K562 (cell line): ENCODE results near the gene TPCN1. TPM values are rescaled to one million over a fixed set of nuclear protein-coding genes. Genes with fewer than 3 reads are reported as not detected.

Experiments
- EP300 ChIP-seq: IDR thresholded peaks from 2 replicates; pipeline ENCODE4 v1.6.1; 2012; ENCODE audit warnings: low read length, improper control_type of control experiment
- ESRRA ChIP-seq: fragments of 450-650 bp; IDR thresholded peaks from 2 replicates; pipeline ENCODE4 v1.6.1; 2014; ENCODE audit warnings: low read depth, mild to moderate bottlenecking, moderate library complexity, borderline replicate concordance
- ETS2 ChIP-seq: IDR thresholded peaks from 2 replicates; pipeline ENCODE4 v1.6.1; 2016; ENCODE audit warnings: borderline replicate concordance, missing genetic modification characterization, mild to moderate bottlenecking, moderate library complexity, missing compliant biosample characterization; ENCODE audit not compliant: poor library complexity, severe bottlenecking
- GATA2 ChIP-seq: sonication (generic); formaldehyde crosslinking; IDR thresholded peaks from 2 replicates; pipeline ENCODE4 v1.4.0; 2020; ENCODE audit warnings: mild to moderate bottlenecking, missing genetic modification reagents
- HCFC1 ChIP-seq: IDR thresholded peaks from 2 replicates; pipeline ENCODE4 v1.6.1; 2012; ENCODE audit warnings: low read depth, low read length, improper control_type of control experiment
- HNRNPL ChIP-seq: fragments of 200-400 bp; formaldehyde crosslinking; IDR thresholded peaks from 2 replicates; pipeline ENCODE4 v1.6.1; 2017; ENCODE audit warnings: low read depth, mild to moderate bottlenecking, low read length
- HNRNPLL ChIP-seq: fragments of 200-400 bp; formaldehyde crosslinking; IDR thresholded peaks from 2 replicates; pipeline ENCODE4 v1.6.1; 2017; ENCODE audit warnings: low read length, low read depth, mild to moderate bottlenecking; ENCODE audit not compliant: poor library complexity, severe bottlenecking
- IRF2 ChIP-seq: sonication (generic); formaldehyde crosslinking; IDR thresholded peaks from 2 replicates; pipeline ENCODE4 v1.8.1; 2022; ENCODE audit warnings: mild to moderate bottlenecking, missing genetic modification reagents
- KDM2B ChIP-seq: fragments of 250-450 bp; sonication (Bioruptor Pico); IDR thresholded peaks from 2 replicates; pipeline ENCODE4 v1.8.0; 2021; ENCODE audit warnings: mild to moderate bottlenecking, moderate library complexity
- LARP7 ChIP-seq: fragments of 450-650 bp; IDR thresholded peaks from 2 replicates; pipeline ENCODE4 v1.6.1; 2016
- NELFE ChIP-seq: IDR thresholded peaks from 2 replicates; pipeline ENCODE4 v1.6.1; 2011; ENCODE audit warnings: mild to moderate bottlenecking; ENCODE audit not compliant: insufficient read depth, insufficient read length
- NR2C2 ChIP-seq, 2 experiments: fragments of 200-800 bp in 1 of 2; sonication (Bioruptor generic) in 1 of 2; sonication (generic) in 1 of 2; formaldehyde crosslinking in 1 of 2; IDR thresholded peaks; 2 replicates each; pipeline versions ENCODE4 v1.6.1 to v1.8.0; 2016 to 2022; ENCODE audit warnings: mild to moderate bottlenecking in 1 of 2, missing compliant biosample characterization in 1 of 2, missing genetic modification characterization in 1 of 2, missing genetic modification reagents in 1 of 2
- NRF1 ChIP-seq, 2 experiments: fragments of 450-650 bp; IDR thresholded peaks in 1 of 2; conservative IDR thresholded peaks in 1 of 2; 2 replicates each; pipeline ENCODE4 v1.6.1; 2014; ENCODE audit warnings: mild to moderate bottlenecking in 2 of 2
- PBX2 ChIP-seq, 2 experiments: IDR thresholded peaks in 1 of 2; conservative IDR thresholded peaks in 1 of 2; 2 replicates each; pipeline ENCODE4 v1.6.1; 2016; ENCODE audit warnings: low read depth in 2 of 2, mild to moderate bottlenecking in 1 of 2, missing compliant biosample characterization in 1 of 2, missing genetic modification characterization in 1 of 2, moderate library complexity in 1 of 2
- RBM14 ChIP-seq: fragments of 200-400 bp; formaldehyde crosslinking; IDR thresholded peaks from 2 replicates; pipeline ENCODE4 v1.6.1; 2018; ENCODE audit warnings: low read depth, mild to moderate bottlenecking, low read length, moderate library complexity, borderline replicate concordance; ENCODE audit not compliant: insufficient read depth
- SMARCE1 ChIP-seq: fragments of 450-650 bp; IDR thresholded peaks from 2 replicates; pipeline ENCODE4 v1.7.1; 2016; ENCODE audit warnings: mild to moderate bottlenecking
- SRF ChIP-seq, 2 experiments: fragments of 250-450, 450-650 bp in 1 of 2; sonication (Bioruptor Pico) in 1 of 2; sonication (generic) in 1 of 2; formaldehyde crosslinking; IDR thresholded peaks; 2 replicates each; pipeline versions ENCODE4 v1.5.0 to v1.5.1; 2020 to 2022; ENCODE audit warnings: mild to moderate bottlenecking in 1 of 2, missing genetic modification reagents in 1 of 2
- SRSF9 ChIP-seq: fragments of 200-400 bp; formaldehyde crosslinking; IDR thresholded peaks from 2 replicates; pipeline ENCODE4 v1.6.1; 2017; ENCODE audit warnings: low read depth, low read length, borderline replicate concordance
- TBL1XR1 ChIP-seq, 2 experiments: IDR thresholded peaks; 2 replicates each; pipeline ENCODE4 v1.6.1; 2012; ENCODE audit warnings: improper control_type of control experiment in 2 of 2, low read length in 2 of 2, mild to moderate bottlenecking in 1 of 2
- ZNF175 ChIP-seq: fragments of 200-800 bp; sonication (Bioruptor generic); IDR thresholded peaks from 2 replicates; pipeline ENCODE4 v1.6.1; 2016; ENCODE audit warnings: low read depth, mild to moderate bottlenecking, missing genetic modification characterization, missing compliant biosample characterization
- polyA plus RNA-seq, 8 experiments: library from polyadenylated mRNA; depleted of rRNA in 4 of 8; stranded (reverse) in 5 of 8; unstranded in 3 of 8; fragments of >200 nt; fragmentation: Nextera tagmentation in 2 of 8; fragmentation: Illumina TruSeq in 1 of 8; extraction: Ambion mirVana in 2 of 8; extraction: Trizol in 1 of 8; gene quantifications; 2 replicates each; pipeline versions ENCODE4 v1.2.1 to v1.2.3, GENCODE V29; 2011 to 2014; ENCODE audit warnings: inconsistent platforms in 1 of 8, missing spikeins in 1 of 8
- total RNA-seq, 7 experiments: library from RNA; depleted of rRNA in 6 of 7; stranded (reverse); fragments of >200 nt in 6 of 7; fragmentation: Illumina TruSeq in 2 of 7; extraction: Trizol in 2 of 7; gene quantifications; 2 replicates each; pipeline versions ENCODE4 v1.2.1 to v1.2.3, GENCODE V29; 2011 to 2021; ENCODE audit warnings: low replicate concordance in 1 of 7
- TF ChIP-seq, protein P1 (sequence below): fragments of 250-450 bp; sonication (Bioruptor Pico); IDR thresholded peaks from 2 replicates; pipeline ENCODE4 v1.9.0; 2021; ENCODE audit warnings: mild to moderate bottlenecking
- TF ChIP-seq, protein P2 (sequence below): fragments of 250-450 bp; sonication (Bioruptor Pico); IDR thresholded peaks from 2 replicates; pipeline ENCODE4 v1.5.1; 2021; ENCODE audit warnings: mild to moderate bottlenecking

Gene TPCN1
- total and polyA plus RNA-seq, 9 of the 15 experiments (the other 6 are each of a cell fraction or from before 2014, with no cell fraction given): 0.80 to 23.8 (median 7.4) TPM

GRCh38 chr12:113231235-113232088, 10.2 kb downstream of the TPCN1 start (continued):
- TF ChIP-seq ETS2 (tag) (no peak), SRF (CRISPR knock-in tag; IDR thresholded peaks at IDR 0.05) (peak; percentile 95 to 99), GATA2 (peak; percentile 52; the same call in 1 of the 2 replicates), NR2C2 (CRISPR knock-in tag; IDR thresholded peaks at IDR 0.05) (peak; percentile 90), NR2C2 (tag; IDR thresholded peaks at IDR 0.05) (peak; percentile 96), TBL1XR1 (IDR thresholded peaks at IDR 0.05; ENCODE audit: low read length in 2 of 2) (peak in 1 of 2 experiments; percentile 53; a peak in 2 of 4 replicates), IRF2 (CRISPR knock-in tag) (no peak), LARP7 (no peak), HCFC1 (no peak), NELFE (no peak), NRF1 (conservative IDR thresholded peaks at IDR 0.05 in 1 of 2, IDR thresholded peaks at IDR 0.05 in 1 of 2) (0 out of 4 replicates have a peak, but pooled peaks of 1 of the 2 experiments have one; percentile 19), PBX2 (CRISPR knock-in tag; IDR thresholded peaks at IDR 0.05; ENCODE audit: low read depth) (no peak), PBX2 (tag; conservative IDR thresholded peaks at IDR 0.05; ENCODE audit: low read depth) (no peak), SRSF9 (no peak), EP300 (peak; percentile 80), KDM2B (no peak), ZNF175 (CRISPR knock-in tag) (peak; percentile 79), RBM14 (no peak), ESRRA (peak; percentile 90), HNRNPLL (no peak), HNRNPL (no peak), SMARCE1 (peak; percentile 82)
- TF ChIP-seq, protein P1, sequence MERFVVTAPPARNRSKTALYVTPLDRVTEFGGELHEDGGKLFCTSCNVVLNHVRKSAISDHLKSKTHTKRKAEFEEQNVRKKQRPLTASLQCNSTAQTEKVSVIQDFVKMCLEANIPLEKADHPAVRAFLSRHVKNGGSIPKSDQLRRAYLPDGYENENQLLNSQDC: no peak
- TF ChIP-seq, protein P2, sequence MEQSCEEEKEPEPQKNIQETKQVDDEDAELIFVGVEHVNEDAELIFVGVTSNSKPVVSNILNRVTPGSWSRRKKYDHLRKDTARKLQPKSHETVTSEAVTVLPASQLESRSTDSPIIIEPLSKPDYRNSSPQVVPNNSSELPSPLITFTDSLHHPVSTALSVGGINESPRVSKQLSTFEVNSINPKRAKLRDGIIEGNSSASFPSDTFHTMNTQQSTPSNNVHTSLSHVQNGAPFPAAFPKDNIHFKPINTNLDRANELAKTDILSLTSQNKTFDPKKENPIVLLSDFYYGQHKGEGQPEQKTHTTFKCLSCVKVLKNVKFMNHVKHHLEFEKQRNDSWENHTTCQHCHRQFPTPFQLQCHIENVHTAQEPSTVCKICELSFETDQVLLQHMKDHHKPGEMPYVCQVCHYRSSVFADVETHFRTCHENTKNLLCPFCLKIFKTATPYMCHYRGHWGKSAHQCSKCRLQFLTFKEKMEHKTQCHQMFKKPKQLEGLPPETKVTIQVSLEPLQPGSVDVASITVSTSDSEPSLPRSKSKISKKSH: no peak
